Fibroblast of upper back skin (primary cell): ENCODE data around the gene HLF.
"Not testable (repeated sequence)": the region's sequence is repeated elsewhere in the genome, so short reads cannot be mapped to it uniquely, and the experiment has no call there.

Source experiments
- DNase-seq: peaks from one replicate; pipeline ENCODE4 v3.0.0-alpha.2; 2013

The HLF gene

GRCh38 chr17:55314061-55314783 is 49.5 kb downstream of the HLF start:
- no peak for DNase-seq

DNA sequence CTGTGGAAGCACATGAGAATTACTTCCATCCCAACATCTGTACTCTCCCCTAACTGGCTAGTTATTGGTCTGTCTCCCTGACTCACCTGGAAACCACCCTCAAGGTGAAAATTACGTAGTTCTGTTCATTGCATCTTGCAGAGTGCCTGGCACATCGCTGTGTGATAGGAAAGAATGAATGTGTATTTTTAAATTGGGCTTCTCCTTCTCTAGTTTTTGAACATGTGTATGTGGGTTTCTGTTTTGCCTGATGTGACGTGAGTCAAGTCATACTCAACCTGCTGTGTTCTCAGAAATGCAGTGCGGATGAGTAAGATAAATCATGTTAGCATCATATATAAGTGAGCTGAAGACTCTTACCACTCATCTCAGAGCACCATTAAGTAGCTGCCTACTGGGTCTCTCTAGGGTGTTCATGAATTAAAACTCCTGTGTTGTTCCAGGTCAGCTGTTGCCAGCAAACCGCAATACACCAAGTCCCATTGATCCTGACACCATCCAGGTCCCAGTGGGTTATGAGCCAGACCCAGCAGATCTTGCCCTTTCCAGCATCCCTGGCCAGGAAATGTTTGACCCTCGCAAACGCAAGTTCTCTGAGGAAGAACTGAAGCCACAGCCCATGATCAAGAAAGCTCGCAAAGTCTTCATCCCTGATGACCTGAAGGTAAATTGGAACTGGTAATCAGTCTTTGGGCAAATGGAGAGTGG is 50.2 kb downstream of the HLF start:
- DNase-seq, result no peak

DNA sequence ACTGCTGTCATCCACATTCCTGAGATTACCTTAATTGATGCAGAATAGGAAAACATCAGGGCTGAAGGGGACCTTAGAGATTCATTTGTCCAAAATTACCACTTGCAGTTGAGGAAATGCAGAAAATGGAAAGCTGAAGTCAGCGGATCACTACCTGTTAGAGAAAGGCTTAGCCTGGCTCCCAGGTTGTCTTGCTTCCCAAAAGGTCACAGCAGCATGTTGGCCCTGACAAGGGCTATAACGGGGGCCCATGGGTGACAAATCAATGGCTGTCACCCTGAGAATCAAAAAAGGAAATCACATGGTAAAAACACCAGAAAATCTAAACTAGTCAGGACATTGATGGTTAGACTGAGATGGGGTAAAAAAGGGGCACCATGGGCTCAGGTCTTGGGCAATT is 51.7 kb downstream of the HLF start:
- no peak for DNase-seq

DNA sequence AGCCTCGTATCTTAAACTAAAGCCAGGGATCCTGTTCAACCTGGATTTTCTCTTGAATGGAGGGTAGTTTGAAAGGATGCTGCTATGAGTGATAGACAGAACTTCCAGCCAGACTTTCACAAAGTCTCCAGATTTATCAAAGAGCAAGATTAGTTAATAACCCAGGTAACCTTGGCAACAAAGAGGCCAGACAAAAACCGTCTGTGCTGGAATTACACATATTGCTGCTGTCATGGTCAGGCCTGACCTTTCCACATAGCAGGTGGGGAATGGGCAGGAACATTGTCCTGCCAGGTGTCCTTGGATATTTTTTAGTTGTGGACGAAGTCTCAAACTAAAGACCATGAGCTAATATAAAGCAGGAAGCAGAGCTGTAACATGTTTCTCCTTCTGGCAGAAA is 52.5 kb downstream of the HLF start:
- DNase-seq, result no peak

DNA sequence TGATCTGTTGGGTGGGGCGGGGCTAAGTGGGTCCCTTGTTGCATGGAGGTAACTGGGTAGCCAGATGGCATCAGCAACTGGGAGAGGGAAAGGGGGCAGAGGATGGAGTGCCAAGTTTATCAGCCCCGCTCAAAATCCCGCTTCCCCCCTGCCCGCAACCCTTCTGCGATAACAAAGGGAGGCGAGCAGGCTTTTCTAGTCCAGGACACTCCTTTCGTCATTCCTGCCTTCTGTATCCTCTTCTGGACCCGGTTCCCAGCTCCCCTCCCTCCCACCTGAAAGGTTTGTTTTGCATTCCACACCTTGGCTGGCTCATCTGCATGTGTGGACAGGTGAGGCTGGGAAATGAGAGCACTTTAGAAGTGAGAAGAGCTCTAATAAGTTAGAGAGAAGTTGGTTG is 53.3 kb downstream of the HLF start:
- DNase-seq, result no peak

- DNase-seq, result no peak
Observed at GRCh38 chr17:55318715-55319487, 54.1 kb downstream of the HLF start.

DNA sequence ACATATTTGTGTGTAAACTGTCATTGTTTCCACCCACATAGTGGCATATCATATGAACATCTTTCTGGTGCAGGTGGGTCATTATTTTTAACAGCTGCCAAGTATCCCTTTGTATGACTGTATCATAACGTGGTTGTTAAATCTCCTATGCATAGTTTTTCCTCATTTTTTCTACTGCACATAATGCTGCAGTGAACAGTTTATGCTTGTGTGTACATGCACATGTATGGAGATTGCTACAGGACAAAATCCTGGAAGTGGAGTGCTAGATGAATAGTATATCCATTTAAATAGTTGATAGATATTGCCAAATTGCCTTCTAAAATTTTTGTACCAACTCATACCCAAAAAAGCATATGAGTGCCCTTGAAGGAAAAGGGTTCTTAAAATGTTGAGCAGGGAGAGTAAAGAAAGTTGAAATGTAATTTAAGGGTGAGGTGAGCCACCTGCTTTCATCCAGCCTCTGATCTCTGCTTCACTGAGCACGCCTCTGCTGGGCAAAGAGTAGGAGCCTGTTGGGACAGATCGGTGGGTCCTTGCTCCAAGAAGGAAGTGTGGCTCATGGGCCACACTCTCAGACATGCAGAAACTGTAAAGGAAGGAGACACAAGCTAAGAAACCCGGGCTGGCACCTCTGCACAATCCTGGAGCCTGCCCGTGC is 55.3 kb downstream of the HLF start:
- DNase-seq, result no peak

GRCh38 chr17:55320594-55321426 is 56.0 kb downstream of the HLF start:
- DNase-seq, result no peak

DNA sequence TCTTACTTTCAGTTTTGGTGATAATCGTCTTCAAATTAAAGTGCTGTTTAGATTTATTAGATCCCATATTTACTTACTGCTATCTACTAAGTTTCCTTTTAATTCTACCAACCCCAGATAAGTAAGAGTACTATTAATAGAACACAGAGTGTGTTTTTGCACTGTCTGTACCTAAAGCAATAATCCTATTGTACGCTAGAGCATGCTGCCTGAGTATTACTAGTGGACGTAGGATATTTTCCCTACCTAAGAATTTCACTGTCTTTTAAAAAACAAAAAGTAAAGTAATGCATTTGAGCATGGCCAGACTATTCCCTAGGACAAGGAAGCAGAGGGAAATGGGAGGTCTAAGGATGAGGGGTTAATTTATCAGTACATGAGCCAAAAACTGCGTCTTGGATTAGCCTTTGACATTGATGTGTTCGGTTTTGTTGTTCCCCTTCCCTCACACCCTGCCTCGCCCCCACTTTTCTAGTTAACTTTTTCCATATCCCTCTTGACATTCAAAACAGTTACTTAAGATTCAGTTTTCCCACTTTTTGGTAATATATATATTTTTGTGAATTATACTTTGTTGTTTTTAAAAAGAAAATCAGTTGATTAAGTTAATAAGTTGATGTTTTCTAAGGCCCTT is 56.8 kb downstream of the HLF start:
- no peak for DNase-seq

GRCh38 chr17:55322453-55322985 is 57.8 kb downstream of the HLF start:
- no peak for DNase-seq

DNA sequence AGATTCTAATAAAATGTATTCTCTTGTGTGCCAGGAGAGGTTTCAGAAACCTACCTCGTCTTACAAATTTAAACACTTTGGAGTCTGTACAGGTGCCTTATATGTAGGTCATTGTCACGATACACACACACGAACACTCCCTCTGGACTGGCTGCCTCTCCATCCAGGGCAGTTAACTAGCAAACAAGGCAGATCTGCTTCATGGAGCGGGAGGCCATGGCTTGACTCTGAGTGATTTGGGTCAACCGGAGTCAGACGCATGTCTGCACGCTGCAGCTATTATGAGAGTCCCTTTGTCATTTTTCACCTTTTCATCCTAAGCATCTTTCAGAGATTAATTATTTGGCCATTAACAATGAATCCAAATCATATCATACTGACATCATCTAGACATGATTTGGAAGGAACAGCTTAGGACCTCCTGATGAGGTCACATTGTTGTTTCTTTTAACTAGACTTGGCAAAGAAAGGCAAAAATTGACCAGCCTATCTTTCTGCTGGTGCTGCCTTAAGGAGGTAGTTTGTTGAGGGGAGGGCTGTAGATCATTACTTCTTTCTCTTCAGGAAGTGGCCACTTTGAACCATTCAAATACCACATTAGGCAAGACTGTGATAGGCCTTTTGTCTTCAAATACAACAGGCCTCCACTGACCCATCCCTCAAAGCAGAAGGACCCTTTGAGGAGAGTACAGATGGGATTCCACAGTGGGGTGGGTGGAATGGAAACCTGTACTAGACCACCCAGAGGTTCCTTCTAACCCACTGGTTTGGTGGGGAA is 58.9 kb downstream of the HLF start:
- no peak for DNase-seq

GRCh38 chr17:55324296-55324978 is 59.7 kb downstream of the HLF start:
- no peak for DNase-seq

- DNase-seq, result no peak
Observed at GRCh38 chr17:55325406-55325805, 60.6 kb downstream of the HLF start.

- DNase-seq, result no peak
Observed at GRCh38 chr17:55326030-55326429, 61.3 kb downstream of the HLF start.

GRCh38 chr17:55327225-55328088 is 62.7 kb downstream of the HLF start:
- no peak for DNase-seq

- not testable (repeated sequence) for DNase-seq
Observed at GRCh38 chr17:55328514-55328913, 63.8 kb downstream of the HLF start.

- DNase-seq, result no peak
Observed at GRCh38 chr17:55330344-55330933, 65.7 kb downstream of the HLF start.

- no peak for DNase-seq
Observed at GRCh38 chr17:55332296-55333041, 67.7 kb downstream of the HLF start.
